Measurements from ENCODE around the gene TRPV2.

Gene TRPV2

GRCh38 chr17:16448490-16448889 lies 33.1 kb downstream of the TRPV2 start:
- ATAC-seq: no peak
- TF ChIP-seq CREB5 (CRISPR knock-in tag; IDR thresholded peaks at IDR 0.05; ENCODE audit: low read depth): no peak
- TF ChIP-seq BACH2 (CRISPR knock-in tag; IDR thresholded peaks at IDR 0.05; ENCODE audit: borderline replicate concordance): no peak
- TF ChIP-seq PPARA (CRISPR knock-in tag; IDR thresholded peaks at IDR 0.05; ENCODE audit: borderline replicate concordance): no peak
- TF ChIP-seq ZFP30 (CRISPR knock-in tag; IDR thresholded peaks at IDR 0.05): no peak
- TF ChIP-seq GLIS3 (CRISPR knock-in tag; IDR thresholded peaks at IDR 0.05): no peak
- TF ChIP-seq, protein P1, sequence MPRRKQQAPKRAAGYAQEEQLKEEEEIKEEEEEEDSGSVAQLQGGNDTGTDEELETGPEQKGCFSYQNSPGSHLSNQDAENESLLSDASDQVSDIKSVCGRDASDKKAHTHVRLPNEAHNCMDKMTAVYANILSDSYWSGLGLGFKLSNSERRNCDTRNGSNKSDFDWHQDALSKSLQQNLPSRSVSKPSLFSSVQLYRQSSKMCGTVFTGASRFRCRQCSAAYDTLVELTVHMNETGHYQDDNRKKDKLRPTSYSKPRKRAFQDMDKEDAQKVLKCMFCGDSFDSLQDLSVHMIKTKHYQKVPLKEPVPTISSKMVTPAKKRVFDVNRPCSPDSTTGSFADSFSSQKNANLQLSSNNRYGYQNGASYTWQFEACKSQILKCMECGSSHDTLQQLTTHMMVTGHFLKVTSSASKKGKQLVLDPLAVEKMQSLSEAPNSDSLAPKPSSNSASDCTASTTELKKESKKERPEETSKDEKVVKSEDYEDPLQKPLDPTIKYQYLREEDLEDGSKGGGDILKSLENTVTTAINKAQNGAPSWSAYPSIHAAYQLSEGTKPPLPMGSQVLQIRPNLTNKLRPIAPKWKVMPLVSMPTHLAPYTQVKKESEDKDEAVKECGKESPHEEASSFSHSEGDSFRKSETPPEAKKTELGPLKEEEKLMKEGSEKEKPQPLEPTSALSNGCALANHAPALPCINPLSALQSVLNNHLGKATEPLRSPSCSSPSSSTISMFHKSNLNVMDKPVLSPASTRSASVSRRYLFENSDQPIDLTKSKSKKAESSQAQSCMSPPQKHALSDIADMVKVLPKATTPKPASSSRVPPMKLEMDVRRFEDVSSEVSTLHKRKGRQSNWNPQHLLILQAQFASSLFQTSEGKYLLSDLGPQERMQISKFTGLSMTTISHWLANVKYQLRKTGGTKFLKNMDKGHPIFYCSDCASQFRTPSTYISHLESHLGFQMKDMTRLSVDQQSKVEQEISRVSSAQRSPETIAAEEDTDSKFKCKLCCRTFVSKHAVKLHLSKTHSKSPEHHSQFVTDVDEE (CRISPR knock-in tag; IDR thresholded peaks at IDR 0.05): no peak
- TF ChIP-seq, protein P2, sequence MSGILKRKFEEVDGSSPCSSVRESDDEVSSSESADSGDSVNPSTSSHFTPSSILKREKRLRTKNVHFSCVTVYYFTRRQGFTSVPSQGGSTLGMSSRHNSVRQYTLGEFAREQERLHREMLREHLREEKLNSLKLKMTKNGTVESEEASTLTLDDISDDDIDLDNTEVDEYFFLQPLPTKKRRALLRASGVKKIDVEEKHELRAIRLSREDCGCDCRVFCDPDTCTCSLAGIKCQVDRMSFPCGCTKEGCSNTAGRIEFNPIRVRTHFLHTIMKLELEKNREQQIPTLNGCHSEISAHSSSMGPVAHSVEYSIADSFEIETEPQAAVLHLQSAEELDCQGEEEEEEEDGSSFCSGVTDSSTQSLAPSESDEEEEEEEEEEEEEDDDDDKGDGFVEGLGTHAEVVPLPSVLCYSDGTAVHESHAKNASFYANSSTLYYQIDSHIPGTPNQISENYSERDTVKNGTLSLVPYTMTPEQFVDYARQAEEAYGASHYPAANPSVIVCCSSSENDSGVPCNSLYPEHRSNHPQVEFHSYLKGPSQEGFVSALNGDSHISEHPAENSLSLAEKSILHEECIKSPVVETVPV (CRISPR knock-in tag; IDR thresholded peaks at IDR 0.05): no peak
- no peak for TF ChIP-seq CSDC2 (CRISPR knock-in tag; IDR thresholded peaks at IDR 0.05)
- TF ChIP-seq ZC3H10 (CRISPR knock-in tag; IDR thresholded peaks at IDR 0.05): no peak
- no peak for TF ChIP-seq PATZ1 (CRISPR knock-in tag; IDR thresholded peaks at IDR 0.05; ENCODE audit: borderline replicate concordance)
- TF ChIP-seq TOX (CRISPR knock-in tag; IDR thresholded peaks at IDR 0.05; ENCODE audit: borderline replicate concordance): no peak
- no peak for TF ChIP-seq ISL1 (CRISPR knock-in tag; IDR thresholded peaks at IDR 0.05)
- no peak for TF ChIP-seq ARNTL (CRISPR knock-in tag; IDR thresholded peaks at IDR 0.05; ENCODE audit: borderline replicate concordance, low read depth)
- TF ChIP-seq ZNF8 (CRISPR knock-in tag; IDR thresholded peaks at IDR 0.05): no peak

GRCh38 chr17:16449121-16449570 lies 33.8 kb downstream of the TRPV2 start:
- no peak for ATAC-seq
- TF ChIP-seq TCF4 (CRISPR knock-in tag; IDR thresholded peaks at IDR 0.05; ENCODE audit: borderline replicate concordance) (no peak), GLIS3 (CRISPR knock-in tag; IDR thresholded peaks at IDR 0.05) (no peak), ZNF70 (CRISPR knock-in tag; IDR thresholded peaks at IDR 0.05) (no peak), OSR1 (CRISPR knock-in tag; IDR thresholded peaks at IDR 0.05) (no peak), ZFP3 (CRISPR knock-in tag; IDR thresholded peaks at IDR 0.05) (no peak), BACH2 (CRISPR knock-in tag; IDR thresholded peaks at IDR 0.05; ENCODE audit: borderline replicate concordance) (no peak), CREB5 (CRISPR knock-in tag; IDR thresholded peaks at IDR 0.05; ENCODE audit: low read depth) (no peak), ESRRG (CRISPR knock-in tag; IDR thresholded peaks at IDR 0.05) (no peak), ZNF565 (CRISPR knock-in tag; conservative IDR thresholded peaks at IDR 0.05; ENCODE audit: low read depth) (no peak), RARB (CRISPR knock-in tag; IDR thresholded peaks at IDR 0.05) (no peak), ZC3H10 (CRISPR knock-in tag; IDR thresholded peaks at IDR 0.05) (no peak)
- TF ChIP-seq, protein P2 (CRISPR knock-in tag; IDR thresholded peaks at IDR 0.05): no peak
